Trophoblast cell (in vitro differentiated cells and primary cell): ENCODE measurements around the gene VWA8.

Source experiments
- DNase-seq, 2 donors: peaks; one replicate each; pipeline ENCODE4 v3.0.0-alpha.2; 2016
- H2AFZ ChIP-seq: 2 replicates; pipeline ENCODE4 v1.6.1; 2013; ENCODE audit warnings: low read length, moderate library complexity, mild to moderate bottlenecking; ENCODE audit not compliant: insufficient read depth, poor library complexity
- H2AK5ac ChIP-seq: 2 replicates; pipeline ENCODE4 v1.6.1; 2013; ENCODE audit warnings: mild to moderate bottlenecking, low read length
- H2BK120ac ChIP-seq: 2 replicates; pipeline ENCODE4 v1.6.1; 2013; ENCODE audit warnings: low read length, mild to moderate bottlenecking, moderate library complexity; ENCODE audit not compliant: insufficient read depth, poor library complexity
- H2BK12ac ChIP-seq: 2 replicates; pipeline ENCODE4 v1.6.1; 2013; ENCODE audit warnings: mild to moderate bottlenecking, low read length, moderate library complexity
- H2BK5ac ChIP-seq: 2 replicates; pipeline ENCODE4 v1.6.1; 2013; ENCODE audit warnings: low read length, low read depth, moderate library complexity, mild to moderate bottlenecking; ENCODE audit not compliant: poor library complexity
- H3K14ac ChIP-seq: 2 replicates; pipeline ENCODE4 v1.6.1; 2013; ENCODE audit warnings: mild to moderate bottlenecking, low read length
- H3K18ac ChIP-seq: 2 replicates; pipeline ENCODE4 v1.6.1; 2013; ENCODE audit warnings: mild to moderate bottlenecking, low read length
- H3K23ac ChIP-seq: 2 replicates; pipeline ENCODE4 v1.6.1; 2013; ENCODE audit warnings: low read length
- H3K27ac ChIP-seq: 2 replicates; pipeline ENCODE4 v1.5.1; 2013; ENCODE audit warnings: low read depth, mild to moderate bottlenecking, inconsistent platforms, low read length, moderate library complexity
- H3K27me3 ChIP-seq: 2 replicates; pipeline ENCODE4 v1.6.1; 2013; ENCODE audit warnings: inconsistent platforms, mild to moderate bottlenecking, low read length, moderate library complexity; ENCODE audit not compliant: insufficient read depth
- H3K36me3 ChIP-seq, 2 experiments: 1 replicate in 1 of 2; 2 replicates in 1 of 2; pipeline ENCODE4 v1.6.1; 2013; ENCODE audit warnings: low read length in 2 of 2, mild to moderate bottlenecking in 2 of 2, moderate library complexity in 1 of 2; ENCODE audit not compliant: insufficient read depth in 2 of 2, control insufficient read depth in 1 of 2
- H3K4ac ChIP-seq: 2 replicates; pipeline ENCODE4 v1.6.1; 2013; ENCODE audit warnings: low read depth, mild to moderate bottlenecking, low read length, moderate library complexity
- H3K4me1 ChIP-seq, 2 experiments: 1 replicate in 1 of 2; 2 replicates in 1 of 2; pipeline ENCODE4 v1.6.1; 2013; ENCODE audit warnings: low read length in 2 of 2, mild to moderate bottlenecking in 2 of 2, moderate library complexity in 1 of 2; ENCODE audit not compliant: insufficient read depth in 2 of 2, control insufficient read depth in 1 of 2
- H3K4me2 ChIP-seq: 2 replicates; pipeline ENCODE4 v1.6.1; 2013; ENCODE audit warnings: inconsistent platforms, mild to moderate bottlenecking, low read length, moderate library complexity
- H3K4me3 ChIP-seq: 2 replicates; pipeline ENCODE4 v1.5.1; 2013; ENCODE audit warnings: mild to moderate bottlenecking, low read depth, low read length, inconsistent platforms
- H3K79me1 ChIP-seq: one replicate; pipeline ENCODE4 v1.6.1; 2013; ENCODE audit warnings: low read length
- H3K79me2 ChIP-seq: 2 replicates; pipeline ENCODE4 v1.6.1; 2013; ENCODE audit warnings: low read length, mild to moderate bottlenecking; ENCODE audit not compliant: control insufficient read depth, insufficient read depth, poor library complexity
- H3K9ac ChIP-seq: 2 replicates; pipeline ENCODE4 v1.6.1; 2013; ENCODE audit warnings: mild to moderate bottlenecking, low read length
- H3K9me3 ChIP-seq: 2 replicates; pipeline ENCODE4 v1.6.1; 2013; ENCODE audit warnings: low read depth, mild to moderate bottlenecking, control low read depth, inconsistent platforms, low read length; ENCODE audit not compliant: insufficient read depth
- H4K12ac ChIP-seq: 2 replicates; pipeline ENCODE4 v1.6.1; 2013; ENCODE audit warnings: low read depth, mild to moderate bottlenecking, low read length, moderate library complexity
- H4K8ac ChIP-seq: 2 replicates; pipeline ENCODE4 v1.6.1; 2013; ENCODE audit warnings: low read depth, mild to moderate bottlenecking, low read length, moderate library complexity
- H4K91ac ChIP-seq: one replicate; pipeline ENCODE4 v1.6.1; 2013; ENCODE audit warnings: low read depth, mild to moderate bottlenecking, low read length, moderate library complexity
- WGBS: extraction: QIAGEN DNeasy Blood & Tissue Kit; methylation state at CpG from one replicate; pipeline ENCODE4 v1.1.7; 2013; ENCODE audit warnings: missing lambda C conversion rate; ENCODE audit not compliant: insufficient read length, insufficient coverage; ENCODE audit errors: extremely low coverage; 5-methylcytosine and 5-hydroxymethylcytosine counted together

Gene VWA8

GRCh38 chr13:41706152-41706551 is 254.8 kb downstream of the VWA8 start:
- H4K91ac ChIP-seq: no peak overlapping the region
- H3K4me1 ChIP-seq: peaks cover 0 to 2% of the 10 kb centered on the region in 2 experiments
- H3K14ac ChIP-seq: no peak overlapping the region
- no peak overlapping the region for H4K8ac ChIP-seq
- DNase-seq: no peak
- H2AK5ac ChIP-seq: no peak overlapping the region
- H3K79me1 ChIP-seq: no peaks in the 10 kb centered on the region
- H3K23ac ChIP-seq: no peak overlapping the region
- H4K12ac ChIP-seq: no peak overlapping the region
- no peaks in the 10 kb centered on the region for H3K27me3 ChIP-seq
- H2BK5ac ChIP-seq: no peak overlapping the region
- H2AFZ ChIP-seq: no peak overlapping the region
- H2BK12ac ChIP-seq: no peak overlapping the region
- no peak overlapping the region for H2BK120ac ChIP-seq
- no peak overlapping the region for H3K27ac ChIP-seq
- H3K9ac ChIP-seq: no peak overlapping the region
- H3K18ac ChIP-seq: no peak overlapping the region
- no peaks in the 10 kb centered on the region for H3K9me3 ChIP-seq
- no peaks in the 10 kb centered on the region for H3K36me3 ChIP-seq
- H3K4ac ChIP-seq: no peak overlapping the region
- no peaks in the 10 kb centered on the region for H3K79me2 ChIP-seq
- WGBS: no CpG with 5 or more reads among the region's 1 CpG
- H3K4me3 ChIP-seq: no peak overlapping the region
- no peak overlapping the region for H3K4me2 ChIP-seq

GRCh38 chr13:41702540-41702939 is 258.4 kb downstream of the VWA8 start:
- no peak for DNase-seq
- no peak overlapping the region for H2AFZ ChIP-seq
- no peak overlapping the region for H3K9ac ChIP-seq
- no peaks in the 10 kb centered on the region for H3K79me1 ChIP-seq
- H4K91ac ChIP-seq: no peak overlapping the region
- peaks cover 1% of the 10 kb centered on the region for H3K9me3 ChIP-seq
- no peak overlapping the region for H2BK5ac ChIP-seq
- no peak overlapping the region for H4K12ac ChIP-seq
- H3K4me2 ChIP-seq: no peak overlapping the region
- H2BK120ac ChIP-seq: no peak overlapping the region
- no peak overlapping the region for H3K18ac ChIP-seq
- H3K14ac ChIP-seq: no peak overlapping the region
- no peaks in the 10 kb centered on the region for H3K79me2 ChIP-seq
- H3K36me3 ChIP-seq: no peaks in the 10 kb centered on the region
- H3K4me1 ChIP-seq: no peaks in the 10 kb centered on the region
- no peaks in the 10 kb centered on the region for H3K27me3 ChIP-seq
- H3K27ac ChIP-seq: no peak overlapping the region
- H2AK5ac ChIP-seq: no peak overlapping the region
- no peak overlapping the region for H4K8ac ChIP-seq
- H3K4me3 ChIP-seq: no peak overlapping the region
- no CpG with 5 or more reads among the region's 2 CpGs for WGBS
- H3K23ac ChIP-seq: no peak overlapping the region
- no peak overlapping the region for H3K4ac ChIP-seq
- H2BK12ac ChIP-seq: no peak overlapping the region

DNA sequence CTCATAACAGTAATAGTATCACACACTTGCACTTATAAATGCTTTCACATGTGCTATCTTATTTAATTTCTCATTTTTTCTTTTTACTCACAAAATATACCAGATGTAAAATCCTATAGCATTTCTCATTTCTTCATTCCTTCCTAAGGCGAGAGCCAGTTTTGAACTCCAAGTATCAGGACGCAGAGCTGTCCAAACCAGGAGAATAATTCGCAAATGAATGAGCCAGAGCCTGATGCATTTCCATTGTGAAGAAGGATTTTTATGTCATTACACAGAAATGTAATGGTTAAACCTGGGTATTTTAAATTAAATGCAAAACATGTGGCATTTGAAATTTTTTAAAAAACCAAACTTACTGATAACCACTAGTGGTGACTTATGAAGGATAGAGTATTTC is 259.2 kb downstream of the VWA8 start:
- no peak for DNase-seq
- no peak overlapping the region for H2BK5ac ChIP-seq
- no peaks in the 10 kb centered on the region for H3K79me1 ChIP-seq
- H3K9me3 ChIP-seq: peaks cover 2% of the 10 kb centered on the region
- H3K27ac ChIP-seq: no peak overlapping the region
- no peak overlapping the region for H3K23ac ChIP-seq
- no peak overlapping the region for H2AFZ ChIP-seq
- H2AK5ac ChIP-seq: no peak overlapping the region
- H3K14ac ChIP-seq: no peak overlapping the region
- no peak overlapping the region for H3K4me3 ChIP-seq
- no peaks in the 10 kb centered on the region for H3K27me3 ChIP-seq
- H3K18ac ChIP-seq: no peak overlapping the region
- H2BK120ac ChIP-seq: no peak overlapping the region
- no peak overlapping the region for H4K91ac ChIP-seq
- H4K12ac ChIP-seq: no peak overlapping the region
- no CpG with 5 or more reads among the region's 3 CpGs for WGBS
- no peak overlapping the region for H4K8ac ChIP-seq
- H3K4ac ChIP-seq: no peak overlapping the region
- no peaks in the 10 kb centered on the region for H3K4me1 ChIP-seq
- no peaks in the 10 kb centered on the region for H3K79me2 ChIP-seq
- H3K36me3 ChIP-seq: no peaks in the 10 kb centered on the region
- H3K4me2 ChIP-seq: no peak overlapping the region
- no peak overlapping the region for H2BK12ac ChIP-seq
- no peak overlapping the region for H3K9ac ChIP-seq

DNA sequence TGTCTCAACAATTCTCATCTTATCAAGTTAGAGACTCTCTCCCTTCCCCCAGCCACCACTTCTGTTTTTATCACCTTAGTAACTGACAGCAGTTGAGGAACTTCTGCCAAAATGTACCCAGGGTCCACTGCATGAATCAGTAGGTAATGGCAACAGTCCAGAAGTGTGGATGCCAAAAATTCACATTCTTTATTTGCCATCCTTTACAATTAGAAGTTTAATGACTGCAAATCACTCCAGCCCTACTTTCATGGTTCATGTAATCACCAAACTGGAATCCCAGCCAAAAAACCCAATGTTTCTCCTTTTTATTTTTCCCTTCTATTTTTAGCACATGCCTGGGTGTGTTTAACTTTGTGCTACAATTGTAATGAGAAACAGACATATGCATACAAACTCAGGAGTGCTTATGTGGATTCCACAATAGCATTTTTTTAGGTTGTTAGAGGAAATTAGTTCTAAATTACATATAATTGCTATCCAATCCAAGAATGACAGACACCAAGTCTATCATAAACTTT is 260.1 kb downstream of the VWA8 start:
- H3K79me2 ChIP-seq: no peaks in the 10 kb centered on the region
- H2BK5ac ChIP-seq: no peak overlapping the region
- no peak overlapping the region for H3K23ac ChIP-seq
- no peak overlapping the region for H3K4ac ChIP-seq
- H3K14ac ChIP-seq: no peak overlapping the region
- H2BK120ac ChIP-seq: no peak overlapping the region
- no peak for DNase-seq
- H3K27me3 ChIP-seq: no peaks in the 10 kb centered on the region
- no peak overlapping the region for H3K4me3 ChIP-seq
- H2AK5ac ChIP-seq: no peak overlapping the region
- H3K27ac ChIP-seq: no peak overlapping the region
- H3K4me2 ChIP-seq: no peak overlapping the region
- H3K9ac ChIP-seq: no peak overlapping the region
- H2BK12ac ChIP-seq: no peak overlapping the region
- no peak overlapping the region for H4K12ac ChIP-seq
- no peak overlapping the region for H2AFZ ChIP-seq
- no peaks in the 10 kb centered on the region for H3K79me1 ChIP-seq
- H3K9me3 ChIP-seq: peaks cover 2% of the 10 kb centered on the region
- H3K36me3 ChIP-seq: no peaks in the 10 kb centered on the region
- no peak overlapping the region for H3K18ac ChIP-seq
- H3K4me1 ChIP-seq: no peaks in the 10 kb centered on the region
- H4K91ac ChIP-seq: no peak overlapping the region
- no peak overlapping the region for H4K8ac ChIP-seq
